Keratinocyte (primary cell): Measurements from ENCODE around the gene NCAPH2. TPM values are rescaled to one million over a fixed set of nuclear protein-coding genes. Genes with fewer than 3 reads are reported as not detected.

Experiments used
- DNase-seq: peaks from one replicate; pipeline ENCODE4 v3.0.0-alpha.2; 2011; ENCODE audit warnings: low read depth, missing footprints, low spot score
- FAIRE-seq: peaks from 2 replicates; lab custom pipeline; 2011; peaks lifted over from hg19 to GRCh38; lab: Jason Lieb, UNC
- H2AFZ ChIP-seq: 2 replicates; pipeline ENCODE4 v1.6.0; 2012; ENCODE audit warnings: low read length, control low read depth, inconsistent platforms; ENCODE audit not compliant: control insufficient read depth
- H3K27ac ChIP-seq: 2 replicates; pipeline ENCODE4 v1.5.1; 2011; ENCODE audit warnings: low read length; ENCODE audit not compliant: control insufficient read depth, insufficient read depth
- H3K27me3 ChIP-seq: 3 replicates; pipeline ENCODE4 v1.6.0; 2011; ENCODE audit warnings: low read length; ENCODE audit not compliant: control insufficient read depth, insufficient read depth; ENCODE audit errors: extremely low read depth
- H3K36me3 ChIP-seq, 2 experiments: 2 replicates in 1 of 2; 3 replicates in 1 of 2; pipeline ENCODE4 v1.5.1; 2011; ENCODE audit warnings: low read length in 2 of 2, mild to moderate bottlenecking in 1 of 2; ENCODE audit not compliant: control insufficient read depth in 2 of 2, insufficient read depth in 2 of 2; ENCODE audit errors: extremely low read depth in 1 of 2
- H3K4me1 ChIP-seq: 3 replicates; pipeline ENCODE4 v1.5.1; 2011; ENCODE audit warnings: low read length; ENCODE audit not compliant: control insufficient read depth, insufficient read depth; ENCODE audit errors: extremely low read depth
- H3K4me2 ChIP-seq: 3 replicates; pipeline ENCODE4 v1.6.0; 2011; ENCODE audit warnings: low read depth, low read length; ENCODE audit not compliant: control insufficient read depth, insufficient read depth; ENCODE audit errors: extremely low read depth
- H3K4me3 ChIP-seq, 3 experiments: fragments of 200-600 bp in 1 of 3; sonication (generic) in 1 of 3; 2 replicates in 2 of 3; 3 replicates in 1 of 3; pipeline ENCODE4 v1.5.1; 2011 to 2016; ENCODE audit warnings: low read length in 3 of 3, mild to moderate bottlenecking in 3 of 3, control low read depth in 2 of 3, inconsistent platforms in 1 of 3, low read depth in 1 of 3, mixed read lengths in 1 of 3, mixed run types in 1 of 3, moderate library complexity in 1 of 3; ENCODE audit not compliant: control insufficient read depth in 2 of 3, insufficient read depth in 2 of 3; ENCODE audit errors: extremely low read depth in 1 of 3
- H3K79me2 ChIP-seq: 2 replicates; pipeline ENCODE4 v1.6.0; 2012; ENCODE audit warnings: low read length; ENCODE audit not compliant: control insufficient read depth, insufficient read depth
- H3K9ac ChIP-seq: 3 replicates; pipeline ENCODE4 v1.6.0; 2011; ENCODE audit warnings: low read length; ENCODE audit not compliant: control insufficient read depth, insufficient read depth; ENCODE audit errors: extremely low read depth
- H3K9me1 ChIP-seq: 3 replicates; pipeline ENCODE4 v1.6.0; 2011; ENCODE audit warnings: low read length; ENCODE audit not compliant: control insufficient read depth, insufficient read depth; ENCODE audit errors: extremely low read depth
- H3K9me3 ChIP-seq: 2 replicates; pipeline ENCODE4 v1.5.1; 2012; ENCODE audit warnings: low read depth, low read length; ENCODE audit not compliant: control insufficient read depth
- H4K20me1 ChIP-seq: 3 replicates; pipeline ENCODE4 v1.6.0; 2011; ENCODE audit warnings: low read length; ENCODE audit not compliant: control insufficient read depth, insufficient read depth; ENCODE audit errors: extremely low read depth
- CTCF ChIP-seq, 3 experiments: IDR thresholded peaks in 1 of 3; conservative IDR thresholded peaks in 1 of 3; optimal IDR thresholded peaks in 1 of 3; 2 replicates in 2 of 3; 3 replicates in 1 of 3; pipeline versions ENCODE3 to v1.5.1; 2011; ENCODE audit warnings: low read length in 3 of 3, mild to moderate bottlenecking in 3 of 3, moderate library complexity in 2 of 3, control low read depth in 1 of 3, inconsistent platforms in 1 of 3; ENCODE audit not compliant: insufficient read depth in 2 of 3; ENCODE audit errors: extremely low read depth in 1 of 3
- EZH2 ChIP-seq: IDR thresholded peaks from one replicate; pipeline ENCODE4 v1.6.1; 2012; ENCODE audit warnings: inconsistent platforms, mild to moderate bottlenecking, low read length, moderate library complexity
- dilution Hi-C: fragments of 300-500 bp; cut with MboI; formaldehyde crosslinking; loops from one replicate; pipeline ENCODE4 v1.7.0; 2020; ENCODE audit warnings: low sequenced_read_pairs; ENCODE audit not compliant: extremely low pct_ligation_motif_present
- polyA plus RNA-seq, 5 experiments: library from polyadenylated mRNA; depleted of rRNA in 3 of 5; stranded (reverse) in 3 of 5; stranded (forward) in 1 of 5; unstranded in 1 of 5; fragments of >200 nt; gene quantifications; 1 replicate in 1 of 5; 2 replicates in 3 of 5; 3 replicates in 1 of 5; pipeline versions ENCODE4 v1.2.1 to v1.2.3, GENCODE V29; 2011 to 2012; ENCODE audit warnings: missing spikeins in 2 of 5, low read depth in 1 of 5, low replicate concordance in 1 of 5

The NCAPH2 gene
- polyA plus RNA-seq, 1 donor (not counting 4 experiments of a cell fraction or from before 2014, with no cell fraction given): 11.4 TPM

DNA sequence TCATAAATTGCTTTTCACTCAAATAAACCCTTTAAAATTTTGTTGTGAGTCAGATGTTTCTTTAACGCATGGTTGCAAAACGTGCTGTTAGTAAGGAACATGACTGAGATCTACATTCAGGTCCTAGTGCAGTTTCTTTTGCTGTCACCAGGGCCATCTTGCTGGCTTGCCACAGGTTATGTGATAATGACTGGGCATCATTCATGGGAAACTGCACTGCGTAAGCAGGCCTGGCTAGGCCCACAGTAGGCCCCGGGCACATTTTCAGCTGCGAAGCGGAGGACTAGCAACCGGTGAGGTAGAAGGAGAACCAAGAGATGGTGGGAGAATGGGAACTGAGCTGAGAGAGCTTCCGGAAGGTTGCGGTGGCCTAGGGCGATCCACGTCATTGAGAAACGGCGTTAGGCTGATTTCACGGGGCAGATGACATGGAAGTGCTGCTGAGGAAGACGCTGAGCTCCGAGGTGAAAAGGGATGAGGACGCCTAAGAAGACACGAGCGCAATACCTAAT lies 34.4 kb downstream of the NCAPH2 start:
- H3K4me3 ChIP-seq: no peak overlapping the region
- no peak overlapping the region for H3K4me2 ChIP-seq
- FAIRE-seq (no peak), DNase-seq (no peak)
- no peaks in the 10 kb centered on the region for H3K9me1 ChIP-seq
- peak overlapping the region; percentile 98 for H3K27ac ChIP-seq
- no peaks in the 10 kb centered on the region for H3K36me3 ChIP-seq
- peaks cover 56% of the 10 kb centered on the region for H3K4me1 ChIP-seq
- no peak overlapping the region for H2AFZ ChIP-seq
- H3K79me2 ChIP-seq: no peaks in the 10 kb centered on the region
- dilution Hi-C loops: no loop called here
- H3K9ac ChIP-seq: peak overlapping the region; percentile 24
- no peaks in the 10 kb centered on the region for H3K9me3 ChIP-seq
- H4K20me1 ChIP-seq: no peaks in the 10 kb centered on the region
- TF ChIP-seq EZH2: no peak
- TF ChIP-seq CTCF (optimal IDR thresholded peaks at IDR 0.05 in 1 of 3, IDR thresholded peaks at IDR 0.05 in 1 of 3, conservative IDR thresholded peaks at IDR 0.05 in 1 of 3; ENCODE audit: extremely low read depth in 1 of 3, insufficient read depth in 2 of 3, low read length in 3 of 3): peak in 1 of 3 experiments; percentile 27
- H3K27me3 ChIP-seq: peaks cover 7% of the 10 kb centered on the region

GRCh38 chr22:50544078-50544745 lies 36.2 kb downstream of the NCAPH2 start:
- no peaks in the 10 kb centered on the region for H3K9me1 ChIP-seq
- H2AFZ ChIP-seq: peak overlapping the region; percentile 49
- H3K4me1 ChIP-seq: peaks cover 45% of the 10 kb centered on the region
- peaks cover 13% of the 10 kb centered on the region for H3K27me3 ChIP-seq
- dilution Hi-C loops: no loop called here
- H3K4me3 ChIP-seq: peak overlapping the region in 2 of 3 experiments; percentile 13 to 43
- no peaks in the 10 kb centered on the region for H4K20me1 ChIP-seq
- no peaks in the 10 kb centered on the region for H3K9me3 ChIP-seq
- no peaks in the 10 kb centered on the region for H3K36me3 ChIP-seq
- H3K9ac ChIP-seq: peak overlapping the region; percentile 65
- no peak for DNase-seq
- H3K27ac ChIP-seq: peak overlapping the region; percentile 42
- peak overlapping the region; percentile 68 for H3K4me2 ChIP-seq
- FAIRE-seq: no peak
- no peaks in the 10 kb centered on the region for H3K79me2 ChIP-seq
- TF ChIP-seq EZH2 (no peak), CTCF (optimal IDR thresholded peaks at IDR 0.05 in 1 of 3, IDR thresholded peaks at IDR 0.05 in 1 of 3, conservative IDR thresholded peaks at IDR 0.05 in 1 of 3; ENCODE audit: extremely low read depth in 1 of 3, insufficient read depth in 2 of 3, low read length in 3 of 3) (peak; percentile 42 to 72 (median 50))
